HTR-8/SVneo (cell line): Measurements from ENCODE around the gene CCNB1IP1.
"Not testable (repeated sequence)": the region's sequence is repeated elsewhere in the genome, so short reads cannot be mapped to it uniquely, and the experiment has no call there.

ENCODE experiments used
- DNase-seq: peaks from one replicate; pipeline ENCODE4 v3.0.0; 2011; ENCODE audit warnings: low spot score, mixed read lengths; ENCODE audit not compliant: insufficient read length
- FAIRE-seq: peaks from 2 replicates; lab custom pipeline; 2011; peaks lifted over from hg19 to GRCh38; lab: Jason Lieb, UNC

Gene CCNB1IP1

DNA sequence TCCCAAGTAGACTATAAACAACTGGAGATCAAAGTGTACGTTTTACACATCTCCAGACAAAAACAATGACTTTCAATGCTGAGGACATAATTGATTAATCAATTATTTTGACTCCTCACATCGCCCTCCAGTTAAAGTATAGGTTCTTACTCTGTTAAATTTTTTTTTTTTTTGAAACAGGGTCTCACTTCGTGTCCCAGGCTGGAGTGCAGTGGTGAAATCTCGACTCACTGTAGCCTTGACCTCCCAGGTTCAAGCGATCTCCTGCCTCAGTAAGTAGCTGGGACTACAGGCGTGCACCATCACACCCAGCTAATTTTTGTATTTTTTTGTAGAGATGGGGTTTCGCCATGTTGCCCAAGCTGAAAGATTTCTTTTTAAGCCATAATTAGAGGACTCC, 938 bp upstream of the CCNB1IP1 start:
- DNase-seq (no peak), FAIRE-seq (no peak)

GRCh38 chr14:20333494-20333841, 389 bp upstream of the CCNB1IP1 start:
- FAIRE-seq (no peak), DNase-seq (no peak)

GRCh38 chr14:20332431-20332787, 670 bp downstream of the CCNB1IP1 start:
- no peak for DNase-seq
- FAIRE-seq = no peak

GRCh38 chr14:20331053-20331613, 1.9 kb downstream of the CCNB1IP1 start:
- no peak for FAIRE-seq

DNA sequence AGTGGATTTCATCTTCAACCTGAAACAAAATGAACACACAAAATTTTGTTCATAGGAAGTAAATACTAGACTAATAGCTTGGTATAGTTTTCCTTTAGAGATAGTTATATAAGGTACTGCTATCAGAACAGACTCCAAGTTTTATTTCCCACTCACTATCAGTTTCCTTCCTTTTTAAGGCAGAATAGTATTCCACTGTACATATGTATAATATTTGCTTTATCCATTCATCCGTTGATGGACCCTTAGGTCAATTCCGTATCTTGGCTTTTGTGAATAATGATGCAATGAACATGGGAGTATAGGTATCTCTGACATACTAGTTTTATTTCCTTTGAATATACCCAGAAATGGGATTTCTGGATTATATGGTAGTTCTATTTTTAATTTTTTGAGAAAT, 3.7 kb downstream of the CCNB1IP1 start:
- FAIRE-seq (no peak), DNase-seq (no peak)

More at GRCh38 chr14:20331053-20331613, 1.9 kb downstream of the CCNB1IP1 start:
- no peak for DNase-seq

GRCh38 chr14:20328705-20329104, 4.4 kb downstream of the CCNB1IP1 start:
- DNase-seq = no peak
- no peak for FAIRE-seq

- no peak for FAIRE-seq
Observed at GRCh38 chr14:20327005-20327869, 5.8 kb downstream of the CCNB1IP1 start.

DNA sequence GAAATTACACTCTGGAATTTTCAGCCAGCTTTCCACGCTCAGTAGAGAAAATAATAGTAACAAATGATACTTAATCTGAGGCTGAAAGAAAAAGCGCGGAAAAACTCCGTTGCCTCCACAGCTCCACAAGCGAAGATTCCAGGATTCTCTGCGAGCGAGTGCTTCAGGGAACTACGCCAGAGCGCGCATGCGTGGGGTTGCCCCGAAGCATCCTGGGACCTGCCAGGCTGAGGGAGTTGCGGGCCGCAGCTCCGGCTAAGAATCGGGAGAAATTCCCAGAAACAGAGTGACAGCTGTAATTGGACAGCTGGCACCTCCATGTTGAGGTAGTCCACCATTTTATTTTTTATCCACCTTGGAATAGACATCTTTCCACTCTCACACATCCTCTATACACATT, 15.4 kb downstream of the CCNB1IP1 start:
- FAIRE-seq (no peak), DNase-seq (no peak)

More at GRCh38 chr14:20327005-20327869, 5.8 kb downstream of the CCNB1IP1 start:
- DNase-seq = peak; percentile 41

DNA sequence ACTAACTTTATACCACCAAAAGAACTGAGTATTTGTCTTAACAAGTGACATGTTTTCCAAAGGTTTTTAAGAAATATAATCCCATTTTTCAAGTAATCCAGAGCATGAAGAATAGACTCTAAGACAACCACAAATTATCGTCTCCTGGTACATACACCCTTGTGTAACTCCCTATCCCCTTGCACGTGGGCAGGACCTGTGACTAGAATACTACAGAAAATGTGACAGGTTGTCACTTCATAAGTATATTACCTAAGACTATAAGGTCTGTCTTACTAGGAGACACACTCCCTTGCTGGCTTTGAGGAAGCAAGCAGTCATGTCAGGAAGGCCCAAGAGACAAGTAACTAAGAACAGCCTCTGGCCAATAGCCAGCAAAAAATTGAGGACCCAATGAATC, 19.1 kb downstream of the CCNB1IP1 start:
- FAIRE-seq = no peak

DNA sequence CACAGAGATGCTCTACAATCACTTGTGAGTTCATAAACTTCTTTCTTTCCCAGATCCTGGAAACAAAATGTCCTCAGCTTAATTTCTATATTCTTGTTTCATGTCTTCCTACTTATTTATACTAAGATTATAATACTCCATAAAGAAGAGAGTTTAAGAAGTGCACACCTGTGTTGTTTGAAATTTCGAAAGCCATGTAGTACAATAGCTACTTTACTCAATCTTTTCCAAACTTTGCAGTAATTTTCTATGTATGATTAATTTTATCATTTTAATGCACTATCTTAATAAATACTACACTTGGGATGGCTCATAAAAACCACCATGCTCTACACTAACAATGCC, 27.0 kb downstream of the CCNB1IP1 start:
- FAIRE-seq (no peak), DNase-seq (no peak)

More for the DNA sequence above, 19.1 kb downstream of the CCNB1IP1 start:
- DNase-seq = no peak

DNA sequence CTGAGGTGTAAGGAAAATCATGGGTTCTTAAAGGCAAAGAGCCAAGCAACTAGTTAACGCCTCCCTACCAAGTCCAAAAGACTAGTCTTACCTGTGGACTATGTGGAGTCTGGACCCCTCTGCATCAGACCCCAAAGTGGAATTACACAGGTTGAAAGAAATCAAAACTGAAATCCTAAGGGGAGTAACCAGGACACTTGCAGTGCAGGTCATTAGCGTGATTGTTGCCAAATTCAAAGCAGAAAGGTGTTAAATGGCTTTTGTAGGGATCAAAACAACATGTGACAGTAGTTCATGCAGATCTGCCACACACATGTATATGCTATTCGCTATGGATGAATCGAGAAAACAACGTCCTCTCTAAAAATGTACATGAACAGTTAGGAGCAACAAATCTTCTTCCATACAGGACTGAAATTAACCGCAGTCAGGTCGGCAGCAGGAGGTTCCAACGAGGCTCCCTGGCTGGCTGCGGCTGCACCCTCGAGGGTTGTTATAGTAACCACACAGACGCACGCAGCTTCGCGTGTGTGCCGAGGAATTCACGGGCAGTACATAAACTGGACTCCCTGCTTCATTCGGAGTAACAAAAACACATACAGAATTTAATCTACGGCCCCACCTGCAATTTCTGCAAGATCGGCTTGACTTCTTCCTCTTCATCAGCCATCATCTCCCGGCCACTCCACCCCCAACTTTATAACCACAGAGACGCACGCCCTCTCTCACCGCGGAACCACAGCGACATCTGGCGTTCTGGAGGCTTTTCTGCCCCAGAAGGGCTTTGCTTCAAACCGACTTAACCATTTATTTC, 27.6 kb downstream of the CCNB1IP1 start, which contains the start of gene TTC5:
Gene TTC5 (minus strand): TSS at position 687 of the 814 bp plus-strand sequence. CDS start 14 bp downstream, at position 673.
- DNase-seq = peak; percentile 70
- FAIRE-seq = peak; percentile 74

GRCh38 chr14:20302042-20302755, 30.9 kb downstream of the CCNB1IP1 start:
- FAIRE-seq = no peak
- DNase-seq = no peak

- DNase-seq = no peak
Observed at GRCh38 chr14:20295067-20295466, 38.0 kb downstream of the CCNB1IP1 start.

GRCh38 chr14:20294636-20295035, 38.4 kb downstream of the CCNB1IP1 start:
- DNase-seq = no peak
- no peak for FAIRE-seq

More at GRCh38 chr14:20295067-20295466, 38.0 kb downstream of the CCNB1IP1 start:
- no peak for FAIRE-seq

DNA sequence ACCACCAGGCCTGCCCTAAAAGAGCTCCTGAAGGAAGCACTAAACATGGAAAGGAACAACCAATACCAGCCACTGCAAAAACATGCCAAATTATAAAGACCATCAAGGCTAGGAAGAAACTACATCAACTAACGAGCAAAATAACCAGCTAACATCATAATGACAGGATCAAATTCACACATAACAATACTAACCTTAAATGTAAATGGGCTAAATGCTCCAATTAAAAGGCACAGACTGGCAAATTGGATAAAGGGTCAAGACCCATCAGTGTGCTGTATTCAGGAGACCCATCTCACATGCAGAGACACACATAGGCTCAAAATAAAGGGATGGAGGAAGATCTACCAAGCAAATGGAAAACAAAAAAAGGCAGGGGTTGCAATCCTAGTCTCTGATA, 51.1 kb downstream of the CCNB1IP1 start:
- not testable (repeated sequence) for DNase-seq, FAIRE-seq

DNA sequence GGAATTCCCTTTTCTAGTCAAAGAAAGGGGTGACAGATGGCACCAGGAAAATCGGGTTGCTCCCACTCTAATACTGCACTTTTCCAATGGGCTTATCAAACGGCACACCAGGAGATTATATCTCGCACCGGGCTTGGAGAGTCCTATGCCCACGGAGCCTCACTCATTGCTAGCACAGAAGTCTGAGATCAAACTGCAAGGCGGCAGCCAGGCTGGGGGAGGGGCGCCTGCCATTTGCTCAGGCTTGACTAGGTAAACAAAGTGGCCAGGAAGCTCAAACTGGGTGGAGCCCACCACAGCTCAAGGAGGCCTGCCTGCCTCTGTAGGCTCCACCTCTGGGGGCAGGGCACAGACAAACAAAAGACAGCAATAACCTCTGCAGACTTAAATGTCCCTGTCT, 52.8 kb downstream of the CCNB1IP1 start:
- DNase-seq, FAIRE-seq: not testable (repeated sequence)

- no peak for DNase-seq
- no peak for FAIRE-seq
Observed at GRCh38 chr14:20278414-20278813, 54.7 kb downstream of the CCNB1IP1 start.

- DNase-seq (no peak), FAIRE-seq (no peak)
Observed at GRCh38 chr14:20277409-20277808, 55.7 kb downstream of the CCNB1IP1 start.

GRCh38 chr14:20274062-20274461, 59.0 kb downstream of the CCNB1IP1 start:
- FAIRE-seq = no peak
- DNase-seq = no peak

- DNase-seq, FAIRE-seq: not testable (repeated sequence)
Observed at GRCh38 chr14:20264361-20264760, 68.7 kb downstream of the CCNB1IP1 start.
